ENCODE data around the gene CNP.
"Not testable (repeated sequence)": the region's sequence is repeated elsewhere in the genome, so short reads cannot be mapped to it uniquely, and the experiment has no call there.

CNP gene

GRCh38 chr17:42017866-42018200 is 51.2 kb downstream of the CNP start:
- peak overlapping the region; percentile 98 for H3K4me3 ChIP-seq (ENCODE audit: low read length)
- no peak for DNase-seq (ENCODE audit: low read depth)
- TF ChIP-seq, protein P1, sequence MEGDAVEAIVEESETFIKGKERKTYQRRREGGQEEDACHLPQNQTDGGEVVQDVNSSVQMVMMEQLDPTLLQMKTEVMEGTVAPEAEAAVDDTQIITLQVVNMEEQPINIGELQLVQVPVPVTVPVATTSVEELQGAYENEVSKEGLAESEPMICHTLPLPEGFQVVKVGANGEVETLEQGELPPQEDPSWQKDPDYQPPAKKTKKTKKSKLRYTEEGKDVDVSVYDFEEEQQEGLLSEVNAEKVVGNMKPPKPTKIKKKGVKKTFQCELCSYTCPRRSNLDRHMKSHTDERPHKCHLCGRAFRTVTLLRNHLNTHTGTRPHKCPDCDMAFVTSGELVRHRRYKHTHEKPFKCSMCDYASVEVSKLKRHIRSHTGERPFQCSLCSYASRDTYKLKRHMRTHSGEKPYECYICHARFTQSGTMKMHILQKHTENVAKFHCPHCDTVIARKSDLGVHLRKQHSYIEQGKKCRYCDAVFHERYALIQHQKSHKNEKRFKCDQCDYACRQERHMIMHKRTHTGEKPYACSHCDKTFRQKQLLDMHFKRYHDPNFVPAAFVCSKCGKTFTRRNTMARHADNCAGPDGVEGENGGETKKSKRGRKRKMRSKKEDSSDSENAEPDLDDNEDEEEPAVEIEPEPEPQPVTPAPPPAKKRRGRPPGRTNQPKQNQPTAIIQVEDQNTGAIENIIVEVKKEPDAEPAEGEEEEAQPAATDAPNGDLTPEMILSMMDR (IDR thresholded peaks at IDR 0.05; ENCODE audit: insufficient read depth, low read depth, low read length, missing control alignments) = no peak

DNA sequence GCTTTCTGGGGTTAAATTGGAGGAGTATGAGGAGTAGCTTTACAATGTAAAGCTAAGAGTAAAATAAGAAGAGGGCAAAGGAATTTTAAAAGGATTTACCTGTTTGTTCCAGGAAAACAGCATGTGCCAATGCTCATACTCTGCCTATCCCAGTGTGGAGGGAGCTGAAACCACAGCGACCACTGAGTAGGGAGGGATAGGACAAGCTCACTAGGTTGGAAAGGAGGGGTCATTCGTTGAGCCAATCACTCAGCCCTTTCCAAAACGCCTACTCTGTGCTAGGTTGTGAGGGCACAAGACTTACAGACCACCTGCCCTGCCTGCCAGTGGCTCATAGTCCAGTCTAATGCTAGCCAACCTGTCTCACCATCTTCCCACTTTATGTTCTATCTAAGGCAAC is 51.7 kb downstream of the CNP start:
- TF ChIP-seq, protein P1 (IDR thresholded peaks at IDR 0.05; ENCODE audit: insufficient read depth, low read depth, low read length, missing control alignments) = no peak
- DNase-seq (ENCODE audit: low read depth) = no peak
- H3K4me3 ChIP-seq (ENCODE audit: low read length) = peak overlapping the region; percentile 98

GRCh38 chr17:42018988-42019387 is 52.4 kb downstream of the CNP start:
- no peak overlapping the region for H3K4me3 ChIP-seq (ENCODE audit: low read length)
- TF ChIP-seq, protein P1 (IDR thresholded peaks at IDR 0.05; ENCODE audit: insufficient read depth, low read depth, low read length, missing control alignments) = no peak
- no peak for DNase-seq (ENCODE audit: low read depth)

DNA sequence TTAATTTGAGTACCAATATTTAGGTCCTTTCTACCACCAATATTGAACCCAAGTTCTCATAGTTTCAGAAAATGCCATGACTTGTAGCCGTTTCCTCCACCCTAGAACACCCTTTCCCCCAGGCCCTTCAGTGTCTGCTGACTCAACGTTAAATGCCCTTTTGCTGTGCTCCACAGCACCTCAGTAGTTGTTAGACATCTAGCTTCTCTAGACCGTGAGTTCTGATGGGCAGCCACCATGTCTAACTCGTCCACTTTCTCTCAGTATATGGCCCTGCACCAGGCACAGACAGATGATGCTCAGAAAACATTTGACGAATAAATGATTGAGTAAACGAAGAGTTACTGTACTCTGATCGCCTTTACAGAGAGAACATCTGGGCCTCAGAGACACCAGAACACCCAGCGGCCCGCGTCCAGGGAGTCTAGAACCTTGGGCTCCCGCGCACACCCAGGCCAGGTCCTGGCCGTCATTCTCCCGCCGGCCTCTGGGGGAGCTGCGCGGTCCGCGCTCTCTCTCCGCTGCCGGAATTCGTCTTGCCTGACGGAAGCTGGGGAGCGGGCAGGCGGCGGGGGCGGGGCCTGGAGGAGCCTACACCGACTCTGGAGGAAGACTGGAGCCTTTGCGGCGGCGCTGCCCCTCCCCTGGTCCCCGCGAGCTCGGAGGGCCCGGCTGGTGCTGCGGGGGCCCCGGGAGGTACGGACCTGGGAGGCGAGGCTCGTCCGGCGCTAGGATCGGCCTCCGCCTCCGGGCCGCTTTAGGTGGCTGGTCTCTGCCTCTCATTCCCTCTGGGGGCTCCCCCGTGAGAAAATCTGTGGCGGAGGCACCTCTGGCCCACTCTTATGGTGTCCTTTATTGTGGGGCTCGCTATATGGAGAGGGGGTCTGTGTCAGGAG is 53.2 kb downstream of the CNP start, which contains the start of gene NKIRAS2:
TSS of gene NKIRAS2 (plus strand) at position 582 of the 896 bp plus-strand sequence. CDS start 1,488 bp downstream, outside the sequence.
- TF ChIP-seq, protein P1 (IDR thresholded peaks at IDR 0.05; ENCODE audit: insufficient read depth, low read depth, low read length, missing control alignments) = peak; percentile 77
- H3K4me3 ChIP-seq (ENCODE audit: low read length) = peak within 1 kb of the TSS; percentile 99
- DNase-seq (ENCODE audit: low read depth) = peak; percentile 96

GRCh38 chr17:42020845-42021244 is 54.2 kb downstream of the CNP start:
- not testable (repeated sequence) for DNase-seq (ENCODE audit: low read depth)
- H3K4me3 ChIP-seq (ENCODE audit: low read length) = peak overlapping the region; percentile 99

- no peak for DNase-seq (ENCODE audit: low read depth)
- H3K4me3 ChIP-seq (ENCODE audit: low read length) = no peak overlapping the region
- TF ChIP-seq, protein P1 (IDR thresholded peaks at IDR 0.05; ENCODE audit: insufficient read depth, low read depth, low read length, missing control alignments) = no peak
Measured at GRCh38 chr17:42023524-42024349, 57.1 kb downstream of the CNP start.

GRCh38 chr17:42025191-42025579 is 58.6 kb downstream of the CNP start:
- DNase-seq (ENCODE audit: low read depth) = no peak
- H3K4me3 ChIP-seq (ENCODE audit: low read length) = no peak overlapping the region
- TF ChIP-seq, protein P1 (IDR thresholded peaks at IDR 0.05; ENCODE audit: insufficient read depth, low read depth, low read length, missing control alignments) = no peak

Data from epithelial cell of esophagus (primary cell).